H9 (cell line): ENCODE results near the gene TRABD2B. TPM values are rescaled to one million over a fixed set of nuclear protein-coding genes. Genes with fewer than 3 reads are reported as not detected.

Source experiments
- DNase-seq: peaks from one replicate; pipeline ENCODE4 v3.0.0-alpha.2; 2017
- H2AFZ ChIP-seq: one replicate; pipeline ENCODE4 v1.6.1; 2013; ENCODE audit warnings: mild to moderate bottlenecking, low read length, control low read depth, moderate library complexity
- H2AK5ac ChIP-seq: 2 replicates; pipeline ENCODE4 v1.6.1; 2013; ENCODE audit warnings: low read length, control low read depth, mixed read lengths; ENCODE audit not compliant: insufficient read length
- H2BK120ac ChIP-seq: one replicate; pipeline ENCODE4 v1.6.1; 2013; ENCODE audit warnings: low read depth, mild to moderate bottlenecking, low read length, control low read depth, inconsistent platforms; ENCODE audit not compliant: poor library complexity, severe bottlenecking
- H2BK12ac ChIP-seq: 2 replicates; pipeline ENCODE4 v1.6.1; 2013; ENCODE audit warnings: low read length, control low read depth, mixed read lengths, low read depth; ENCODE audit not compliant: insufficient read length
- H2BK15ac ChIP-seq: 2 replicates; pipeline ENCODE4 v1.6.1; 2013; ENCODE audit warnings: low read depth, low read length, control low read depth
- H2BK20ac ChIP-seq: one replicate; pipeline ENCODE4 v1.6.1; 2013; ENCODE audit warnings: low read depth, mild to moderate bottlenecking, low read length, control low read depth, inconsistent platforms; ENCODE audit not compliant: poor library complexity, severe bottlenecking
- H2BK5ac ChIP-seq: 2 replicates; pipeline ENCODE4 v1.6.1; 2013; ENCODE audit warnings: low read length, control low read depth, mixed read lengths; ENCODE audit not compliant: insufficient read length
- H3K14ac ChIP-seq: 2 replicates; pipeline ENCODE4 v1.6.1; 2013; ENCODE audit warnings: low read length, control low read depth; ENCODE audit not compliant: insufficient read depth
- H3K18ac ChIP-seq: 2 replicates; pipeline ENCODE4 v1.6.1; 2013; ENCODE audit warnings: low read depth, mild to moderate bottlenecking, mixed read lengths, low read length, control low read depth; ENCODE audit not compliant: insufficient read length
- H3K23ac ChIP-seq: 2 replicates; pipeline ENCODE4 v1.6.1; 2013; ENCODE audit warnings: low read length, control low read depth, mixed read lengths, low read depth; ENCODE audit not compliant: insufficient read length
- H3K23me2 ChIP-seq: 2 replicates; pipeline ENCODE4 v1.6.1; 2013; ENCODE audit warnings: low read depth, mild to moderate bottlenecking, mixed read lengths, low read length, control low read depth; ENCODE audit not compliant: insufficient read length, poor library complexity, severe bottlenecking
- H3K27ac ChIP-seq: 2 replicates; pipeline ENCODE4 v1.5.1; 2013; ENCODE audit warnings: low read length, control low read depth, mixed read lengths, low read depth; ENCODE audit not compliant: insufficient read length
- H3K27me3 ChIP-seq: 2 replicates; pipeline ENCODE4 v1.6.1; 2013; ENCODE audit warnings: low read length, control low read depth, inconsistent platforms; ENCODE audit not compliant: insufficient read depth
- H3K4ac ChIP-seq: 2 replicates; pipeline ENCODE4 v1.6.1; 2013; ENCODE audit warnings: low read depth, mild to moderate bottlenecking, control low read depth, inconsistent platforms, low read length, moderate library complexity
- H3K4me1 ChIP-seq: 2 replicates; pipeline ENCODE4 v1.6.1; 2013; ENCODE audit warnings: low read length, control low read depth, inconsistent platforms; ENCODE audit not compliant: insufficient read depth
- H3K4me2 ChIP-seq: 2 replicates; pipeline ENCODE4 v1.6.1; 2013; ENCODE audit warnings: low read length, control low read depth, mixed read lengths; ENCODE audit not compliant: insufficient read length, insufficient read depth
- H3K56ac ChIP-seq: 2 replicates; pipeline ENCODE4 v1.6.1; 2013; ENCODE audit warnings: low read depth, mild to moderate bottlenecking, mixed read lengths, low read length, control low read depth; ENCODE audit not compliant: insufficient read length
- H3K79me1 ChIP-seq: 2 replicates; pipeline ENCODE4 v1.6.1; 2013; ENCODE audit warnings: low read depth, mild to moderate bottlenecking, moderate library complexity, low read length, control low read depth, inconsistent platforms; ENCODE audit not compliant: insufficient read depth, poor library complexity, severe bottlenecking
- H3K79me2 ChIP-seq: 2 replicates; pipeline ENCODE4 v1.6.1; 2013; ENCODE audit warnings: low read length, control low read depth, inconsistent platforms; ENCODE audit not compliant: insufficient read depth
- H3K9ac ChIP-seq: 2 replicates; pipeline ENCODE4 v1.6.1; 2013; ENCODE audit warnings: low read length, control low read depth, mixed read lengths; ENCODE audit not compliant: insufficient read length; ENCODE audit errors: extremely low read depth
- H3K9me3 ChIP-seq: one replicate; pipeline ENCODE4 v1.6.1; 2013; ENCODE audit warnings: low read depth, low read length, inconsistent platforms; ENCODE audit not compliant: control insufficient read depth
- H3T11ph ChIP-seq: one replicate; pipeline ENCODE4 v1.6.1; 2013; ENCODE audit warnings: mild to moderate bottlenecking, low read length, control low read depth, inconsistent platforms
- H4K20me1 ChIP-seq: one replicate; pipeline ENCODE4 v1.6.1; 2013; ENCODE audit not compliant: control insufficient read depth, insufficient read length, insufficient read depth
- H4K5ac ChIP-seq: 2 replicates; pipeline ENCODE4 v1.6.1; 2013; ENCODE audit warnings: low read depth, mild to moderate bottlenecking, mixed read lengths, low read length, control low read depth; ENCODE audit not compliant: insufficient read length
- H4K8ac ChIP-seq: replicated peaks from 2 replicates; pipeline ENCODE4 v1.6.1; 2013; ENCODE audit warnings: low read length, control low read depth, mixed read lengths, low read depth; ENCODE audit not compliant: insufficient read length
- H4K91ac ChIP-seq: 2 replicates; pipeline ENCODE4 v1.6.1; 2013; ENCODE audit warnings: low read depth, mild to moderate bottlenecking, moderate library complexity, mixed read lengths, low read length, control low read depth; ENCODE audit not compliant: insufficient read length
- H3K27ac Mint-ChIP-seq, 3 experiments: 2 replicates in 2 of 3; 3 replicates in 1 of 3; pipeline ENCODE4 v1.8.0; 2020 to 2021; ENCODE audit warnings: mixed read lengths in 3 of 3, mild to moderate bottlenecking in 1 of 3, moderate library complexity in 1 of 3
- H3K27me3 Mint-ChIP-seq: 2 replicates; pipeline ENCODE4 v1.8.0; 2021; ENCODE audit warnings: low read depth, mild to moderate bottlenecking, moderate library complexity, mixed read lengths
- H3K36me3 Mint-ChIP-seq, 3 experiments: 2 replicates in 2 of 3; 3 replicates in 1 of 3; pipeline ENCODE4 v1.8.0; 2020 to 2021; ENCODE audit warnings: low read depth in 3 of 3, mixed read lengths in 3 of 3; ENCODE audit not compliant: insufficient read depth in 1 of 3
- H3K4me1 Mint-ChIP-seq, 2 experiments: 2 replicates each; pipeline ENCODE4 v1.8.0; 2020; ENCODE audit warnings: mixed read lengths in 2 of 2
- H3K4me3 Mint-ChIP-seq, 2 experiments: 2 replicates in 1 of 2; 3 replicates in 1 of 2; pipeline ENCODE4 v1.8.0; 2020 to 2021; ENCODE audit warnings: mild to moderate bottlenecking in 2 of 2, mixed read lengths in 2 of 2, moderate library complexity in 1 of 2
- H3K9me3 Mint-ChIP-seq, 2 experiments: 2 replicates in 1 of 2; 3 replicates in 1 of 2; pipeline ENCODE4 v1.8.0; 2020; ENCODE audit warnings: mild to moderate bottlenecking in 2 of 2, mixed read lengths in 2 of 2, moderate library complexity in 1 of 2
- total RNA-seq: library from RNA; stranded (reverse); gene quantifications from 2 replicates; pipeline ENCODE4 v1.2.1, GENCODE V29; 2021
- TF ChIP-seq, protein P1 (sequence below): fragments of 200-600 bp; sonication (generic); conservative IDR thresholded peaks from 3 replicates; pipeline ENCODE4 v1.8.0; 2021; ENCODE audit warnings: antibody characterized with exemption, mild to moderate bottlenecking

Gene TRABD2B
- total RNA-seq, 1 experiment from 2014 or later, result 2.3 TPM

DNA sequence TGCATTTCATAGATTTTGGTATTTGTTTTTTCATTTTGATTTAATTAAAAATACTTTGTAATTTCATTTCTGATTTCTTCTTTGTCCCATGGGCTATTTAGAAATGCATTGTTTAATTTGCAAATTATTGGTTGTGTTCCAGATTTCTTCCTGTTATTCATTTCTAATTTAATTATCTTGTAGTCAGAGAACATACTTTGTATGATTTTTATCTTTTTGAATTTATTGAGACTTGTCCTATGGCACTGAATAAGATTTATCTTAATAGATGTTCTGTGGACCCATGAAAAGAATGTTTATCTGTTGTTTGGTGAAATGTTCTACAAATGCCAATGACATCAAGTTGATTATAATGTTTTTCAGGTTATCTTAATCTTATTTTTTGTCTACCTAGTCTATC lies 16.1 kb upstream of the TRABD2B start:
- H3K4me3 Mint-ChIP-seq, result no peak overlapping the region
- H2BK15ac ChIP-seq, result no peak overlapping the region
- H2AK5ac ChIP-seq, result no peak overlapping the region
- no peaks in the 10 kb centered on the region for H3K27me3 ChIP-seq
- no peaks in the 10 kb centered on the region for H3K9me3 ChIP-seq
- H3T11ph ChIP-seq, result no peak overlapping the region
- no peak overlapping the region for H3K27ac Mint-ChIP-seq
- no peaks in the 10 kb centered on the region for H3K79me2 ChIP-seq
- peaks cover 32% of the 10 kb centered on the region for H3K27me3 Mint-ChIP-seq
- no peak overlapping the region for H3K4ac ChIP-seq
- no peaks in the 10 kb centered on the region for H3K36me3 Mint-ChIP-seq
- H4K20me1 ChIP-seq, result no peaks in the 10 kb centered on the region
- no peak overlapping the region for H4K91ac ChIP-seq
- H3K23ac ChIP-seq, result no peak overlapping the region
- no peak for DNase-seq
- no peak overlapping the region for H3K4me2 ChIP-seq
- H2BK12ac ChIP-seq, result no peak overlapping the region
- no peak overlapping the region for H2BK20ac ChIP-seq
- H3K56ac ChIP-seq, result no peak overlapping the region
- no peak overlapping the region for H2BK5ac ChIP-seq
- no peaks in the 10 kb centered on the region for H3K79me1 ChIP-seq
- no peak overlapping the region for H3K27ac ChIP-seq
- no peak overlapping the region for H4K5ac ChIP-seq
- no peak overlapping the region for H2AFZ ChIP-seq
- no peaks in the 10 kb centered on the region for H3K4me1 Mint-ChIP-seq
- H3K4me1 ChIP-seq, result no peaks in the 10 kb centered on the region
- TF ChIP-seq, protein P1, sequence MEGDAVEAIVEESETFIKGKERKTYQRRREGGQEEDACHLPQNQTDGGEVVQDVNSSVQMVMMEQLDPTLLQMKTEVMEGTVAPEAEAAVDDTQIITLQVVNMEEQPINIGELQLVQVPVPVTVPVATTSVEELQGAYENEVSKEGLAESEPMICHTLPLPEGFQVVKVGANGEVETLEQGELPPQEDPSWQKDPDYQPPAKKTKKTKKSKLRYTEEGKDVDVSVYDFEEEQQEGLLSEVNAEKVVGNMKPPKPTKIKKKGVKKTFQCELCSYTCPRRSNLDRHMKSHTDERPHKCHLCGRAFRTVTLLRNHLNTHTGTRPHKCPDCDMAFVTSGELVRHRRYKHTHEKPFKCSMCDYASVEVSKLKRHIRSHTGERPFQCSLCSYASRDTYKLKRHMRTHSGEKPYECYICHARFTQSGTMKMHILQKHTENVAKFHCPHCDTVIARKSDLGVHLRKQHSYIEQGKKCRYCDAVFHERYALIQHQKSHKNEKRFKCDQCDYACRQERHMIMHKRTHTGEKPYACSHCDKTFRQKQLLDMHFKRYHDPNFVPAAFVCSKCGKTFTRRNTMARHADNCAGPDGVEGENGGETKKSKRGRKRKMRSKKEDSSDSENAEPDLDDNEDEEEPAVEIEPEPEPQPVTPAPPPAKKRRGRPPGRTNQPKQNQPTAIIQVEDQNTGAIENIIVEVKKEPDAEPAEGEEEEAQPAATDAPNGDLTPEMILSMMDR, result no peak
- H3K9ac ChIP-seq, result no peak overlapping the region
- H4K8ac ChIP-seq, result no peak overlapping the region
- H3K9me3 Mint-ChIP-seq, result no peaks in the 10 kb centered on the region
- no peak overlapping the region for H3K18ac ChIP-seq
- H3K14ac ChIP-seq, result no peak overlapping the region
- H3K23me2 ChIP-seq, result no peaks in the 10 kb centered on the region
- no peak overlapping the region for H2BK120ac ChIP-seq
